Epithelial cell of proximal tubule (primary cell): ENCODE measurements around the gene CHEK2. TPM values are rescaled to one million over a fixed set of nuclear protein-coding genes. Genes with fewer than 3 reads are reported as not detected.

Source experiments
- DNase-seq: peaks from one replicate; pipeline ENCODE4 v3.0.0-alpha.2; 2011; ENCODE audit warnings: low read depth
- H3K4me3 ChIP-seq: 2 replicates; pipeline ENCODE4 v1.5.1; 2011; ENCODE audit warnings: low read depth, mild to moderate bottlenecking, low read length
- CTCF ChIP-seq: conservative IDR thresholded peaks from 2 replicates; pipeline ENCODE4 v1.5.1; 2012; ENCODE audit warnings: low read depth, mild to moderate bottlenecking, low read length
- total RNA-seq: library from RNA; depleted of rRNA; stranded (reverse); fragments of >200 nt; gene quantifications from 2 replicates; pipeline ENCODE4 v1.2.3, GENCODE V29; 2015

CHEK2 gene
- total RNA-seq, 1 donor from 2014 or later, result 19.9 TPM

- no peak for DNase-seq
- no peak for TF ChIP-seq CTCF
- no peak overlapping the region for H3K4me3 ChIP-seq
Observed at GRCh38 chr22:28650463-28650862, 91.2 kb downstream of the CHEK2 start.

DNA sequence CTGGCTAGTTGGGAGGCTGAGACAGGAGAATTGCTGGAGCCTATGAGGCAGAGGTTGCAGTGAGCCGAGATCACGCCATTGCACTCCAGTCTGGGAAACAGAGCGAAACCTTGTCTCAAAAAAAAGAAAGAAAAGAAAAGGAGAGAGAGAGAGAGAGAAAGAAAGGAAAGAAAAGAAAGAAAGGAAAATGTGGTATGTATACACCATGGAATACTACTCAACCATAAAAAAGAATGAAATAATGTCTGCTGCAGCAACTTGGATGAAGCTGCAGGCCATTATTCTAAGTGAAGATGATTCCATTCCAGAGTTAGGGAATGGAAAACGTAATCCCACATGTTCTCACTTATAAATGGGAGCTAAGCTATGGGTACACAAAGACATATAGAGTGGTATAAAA, 92.8 kb downstream of the CHEK2 start:
- H3K4me3 ChIP-seq, result no peak overlapping the region
- no peak for TF ChIP-seq CTCF
- no peak for DNase-seq

GRCh38 chr22:28647216-28647615, 94.4 kb downstream of the CHEK2 start:
- no peak for TF ChIP-seq CTCF
- no peak overlapping the region for H3K4me3 ChIP-seq
- no peak for DNase-seq

DNA sequence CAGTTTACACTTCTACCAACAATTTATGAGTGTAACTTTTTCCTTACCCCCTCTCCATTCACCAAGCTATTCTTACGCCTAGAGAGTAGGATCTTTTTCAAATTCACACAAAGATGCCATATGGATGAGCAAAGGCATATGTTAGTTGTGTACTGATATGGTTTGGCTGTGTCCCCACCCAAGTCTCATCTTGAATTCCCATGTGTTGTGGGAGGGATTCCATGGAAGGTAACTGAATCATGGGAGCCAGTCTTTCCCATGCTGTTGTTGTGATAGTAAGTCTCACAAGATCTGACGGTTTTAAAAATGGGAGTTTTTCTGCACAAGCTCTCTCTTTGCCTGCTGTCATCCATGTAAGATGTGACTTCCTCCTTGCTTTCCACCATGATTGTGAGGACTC, 102.3 kb downstream of the CHEK2 start:
- TF ChIP-seq CTCF, result no peak
- H3K4me3 ChIP-seq, result no peak overlapping the region
- DNase-seq, result no peak

Other genes with a start within 250 kb of the CHEK2 start
- 0.72 and 3.7 TPM in 2 replicates for gene TTC28, start 62.0 kb downstream of the CHEK2 start, total RNA-seq
- 19.7 and 28.3 TPM in 2 replicates for gene HSCB, start 219 bp upstream of the CHEK2 start, total RNA-seq
- gene CCDC117, start 30.9 kb upstream of the CHEK2 start, total RNA-seq, result 17.1 and 20.9 TPM in 2 replicates
- 147 and 153 TPM in 2 replicates for gene XBP1, start 58.7 kb upstream of the CHEK2 start, total RNA-seq
- gene ZNRF3, start 141.8 kb upstream of the CHEK2 start, total RNA-seq, result 12.2 and 15.6 TPM in 2 replicates